GM18498 (cell line): ENCODE data around the gene ANKRD30B.
"Not testable (repeated sequence)": the region's sequence is repeated elsewhere in the genome, so short reads cannot be mapped to it uniquely, and the experiment has no call there.

Experiments
- ATAC-seq: cut with Tn5 transposase; IDR thresholded peaks from one replicate; pipeline ENCODE4 v1.9.1; 2021; ENCODE audit warnings: mild to moderate bottlenecking, moderate library complexity; ENCODE audit not compliant: unreplicated experiment

The ANKRD30B gene

GRCh38 chr18:14747513-14748474, at the start of gene ANKRD30B:
TSS of gene ANKRD30B (plus strand) at chr18:14748172. CDS start at chr18:14748420, 248 bp downstream.
- ATAC-seq, result no peak

- not testable (repeated sequence) for ATAC-seq
Observed at GRCh38 chr18:14701286-14702040, 46.5 kb upstream of the ANKRD30B start.

GRCh38 chr18:14709761-14710160, 38.2 kb upstream of the ANKRD30B start:
- ATAC-seq, result not testable (repeated sequence)

GRCh38 chr18:14721569-14721968, 26.4 kb upstream of the ANKRD30B start:
- not testable (repeated sequence) for ATAC-seq

GRCh38 chr18:14739056-14739455, 8.9 kb upstream of the ANKRD30B start:
- ATAC-seq, result not testable (repeated sequence)

- ATAC-seq, result no peak
Observed at GRCh38 chr18:14746897-14747296, 1.1 kb upstream of the ANKRD30B start.

GRCh38 chr18:14748496-14748895, 524 bp downstream of the ANKRD30B start:
- no peak for ATAC-seq

DNA sequence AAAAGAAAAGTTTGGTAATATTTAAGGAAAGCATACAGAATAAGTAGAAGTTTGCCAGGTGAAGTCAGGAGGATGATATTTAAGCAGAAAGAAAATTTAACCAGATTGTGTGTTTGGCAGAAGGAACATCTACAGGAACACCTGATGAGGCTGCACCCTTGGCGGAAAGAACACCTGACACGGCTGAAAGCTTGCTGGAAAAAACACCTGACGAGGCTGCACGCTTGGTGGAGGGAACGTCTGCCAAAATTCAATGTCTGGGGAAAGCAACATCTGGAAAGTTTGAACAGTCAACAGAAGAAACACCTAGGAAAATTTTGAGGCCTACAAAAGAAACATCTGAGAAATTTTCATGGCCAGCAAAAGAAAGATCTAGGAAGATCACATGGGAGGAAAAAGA, 15.6 kb downstream of the ANKRD30B start:
- ATAC-seq, result not testable (repeated sequence)

DNA sequence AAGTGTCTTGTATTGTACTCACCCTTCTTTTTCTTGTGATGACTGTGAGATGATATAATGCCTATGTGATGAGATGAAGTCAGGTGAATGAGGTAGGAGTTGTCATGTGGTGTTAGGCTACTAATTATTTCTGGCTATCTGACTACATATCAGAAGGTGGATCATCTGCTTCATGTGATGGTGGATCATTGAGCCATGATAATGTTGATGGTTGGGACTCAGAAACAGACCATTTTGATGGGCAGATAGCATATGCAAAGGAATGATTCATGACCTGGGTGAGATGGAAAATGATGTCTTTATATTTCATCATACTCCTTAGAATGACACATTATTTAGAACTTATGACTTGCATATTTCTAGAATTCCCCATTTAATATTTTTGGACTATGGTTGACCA, 19.5 kb downstream of the ANKRD30B start:
- ATAC-seq, result no peak

DNA sequence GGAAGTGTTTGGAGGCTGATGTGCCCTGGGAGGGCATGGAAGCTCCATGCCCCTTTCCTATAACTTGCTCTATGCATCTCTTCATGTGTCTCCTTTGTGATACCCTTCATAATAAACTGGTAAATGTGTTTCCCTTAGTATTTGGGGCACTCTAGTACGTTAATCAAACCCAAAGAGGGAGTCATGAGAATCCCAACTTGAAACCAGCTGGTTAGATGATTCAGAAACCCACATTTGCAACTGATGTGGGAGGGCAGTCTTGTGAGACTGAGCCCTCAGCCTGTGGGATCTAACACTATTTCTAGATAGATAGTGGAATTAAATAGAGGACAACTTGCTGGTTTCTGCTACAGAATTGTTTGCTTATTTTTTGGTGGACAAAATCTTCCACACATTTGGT, 20.3 kb downstream of the ANKRD30B start:
- no peak for ATAC-seq

GRCh38 chr18:14769381-14769780, 21.4 kb downstream of the ANKRD30B start:
- ATAC-seq, result no peak

DNA sequence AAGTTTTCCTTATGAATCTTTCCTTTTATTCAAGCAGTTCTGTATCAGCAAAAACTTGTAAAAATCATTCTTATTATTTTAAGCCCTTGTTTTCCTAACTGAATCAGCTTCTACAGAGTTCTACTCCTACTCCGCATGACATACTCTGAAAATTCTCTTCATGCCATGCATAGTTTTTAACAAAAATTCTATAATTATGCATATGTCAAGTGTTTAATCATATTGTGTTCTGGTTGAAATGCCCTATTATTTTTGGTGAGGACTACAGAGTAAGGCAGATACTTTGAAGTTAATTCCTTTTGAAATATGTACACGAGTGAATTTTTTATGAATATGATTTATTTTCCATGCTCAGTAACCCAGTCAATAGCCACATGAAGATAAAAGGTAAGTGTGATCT, 28.8 kb downstream of the ANKRD30B start:
- no peak for ATAC-seq

- ATAC-seq, result no peak
Observed at GRCh38 chr18:14781671-14782070, 33.7 kb downstream of the ANKRD30B start.

- ATAC-seq, result no peak
Observed at GRCh38 chr18:14784133-14784532, 36.2 kb downstream of the ANKRD30B start.

DNA sequence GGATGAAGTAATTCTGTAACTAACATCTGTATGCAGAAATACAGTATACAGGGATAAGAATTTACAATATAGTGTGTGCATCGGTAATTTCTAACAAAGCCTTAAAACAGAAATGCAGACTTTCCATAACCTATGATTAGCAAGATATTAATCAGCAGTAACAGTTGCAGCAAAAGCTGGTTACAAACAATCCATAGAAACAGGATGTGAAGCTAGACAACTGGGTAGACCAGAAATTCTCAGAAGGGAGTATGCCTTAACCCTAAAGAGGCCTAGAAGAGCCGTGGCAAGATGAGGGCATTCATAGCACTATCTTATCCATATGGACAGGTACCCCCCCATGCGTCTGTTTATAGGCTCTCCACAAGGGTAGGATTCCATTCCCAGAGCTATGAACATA, 48.9 kb downstream of the ANKRD30B start:
- not testable (repeated sequence) for ATAC-seq

DNA sequence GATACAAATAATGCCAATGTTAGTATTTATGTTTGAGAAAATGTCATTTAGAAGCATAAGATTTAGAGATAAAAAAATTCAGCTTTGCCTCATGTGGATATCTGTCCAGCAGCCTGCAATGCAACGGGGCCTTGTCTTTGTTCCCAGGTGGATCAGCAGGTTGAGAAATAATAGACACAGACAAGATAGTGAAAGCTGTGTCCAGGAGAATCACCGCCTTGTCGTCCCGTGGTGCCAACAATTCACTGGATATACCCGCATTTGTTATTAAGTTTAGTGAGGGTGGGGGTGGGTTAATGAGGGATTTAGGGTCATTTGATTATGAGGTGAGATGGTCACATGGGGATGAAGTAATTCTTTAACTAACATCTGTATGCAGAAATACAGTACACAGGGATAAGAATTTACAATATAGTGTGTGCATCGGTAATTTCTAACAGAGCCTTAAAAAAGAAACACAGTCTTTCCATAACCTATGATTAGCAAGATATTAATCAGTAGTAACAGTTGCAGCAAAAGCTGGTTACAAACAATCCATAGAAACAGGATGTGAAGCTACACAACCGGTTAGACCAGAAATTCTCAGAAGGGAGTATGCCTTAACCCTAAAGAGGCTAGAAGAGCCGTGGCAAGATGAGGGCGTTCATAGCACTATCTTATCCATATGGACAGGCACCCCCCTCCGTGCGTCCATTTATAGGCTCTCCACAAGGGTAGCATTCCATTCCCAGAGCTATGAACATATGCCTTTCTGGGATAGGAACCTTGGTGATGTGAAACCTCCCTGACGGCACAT, 50.2 kb downstream of the ANKRD30B start:
- ATAC-seq, result not testable (repeated sequence)

DNA sequence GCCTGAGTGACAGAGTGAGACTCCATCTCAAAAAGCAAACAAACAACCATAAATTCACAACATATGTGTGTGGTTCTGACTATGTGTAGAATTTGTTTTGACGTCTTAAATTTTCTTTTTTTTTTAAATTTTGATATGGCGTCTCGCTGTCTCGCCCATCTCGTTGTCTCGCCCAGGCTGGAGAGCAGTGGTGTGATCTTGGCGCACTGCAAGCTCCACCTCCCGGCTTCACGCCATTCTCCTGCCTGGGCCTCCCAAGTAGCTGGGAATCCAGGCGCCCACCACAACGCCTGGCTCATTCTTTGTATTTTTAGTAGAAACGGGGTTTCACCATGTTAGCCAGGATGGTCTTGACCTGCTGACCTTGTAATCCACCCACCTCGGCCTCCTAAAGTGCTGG, 63.1 kb downstream of the ANKRD30B start:
- not testable (repeated sequence) for ATAC-seq

DNA sequence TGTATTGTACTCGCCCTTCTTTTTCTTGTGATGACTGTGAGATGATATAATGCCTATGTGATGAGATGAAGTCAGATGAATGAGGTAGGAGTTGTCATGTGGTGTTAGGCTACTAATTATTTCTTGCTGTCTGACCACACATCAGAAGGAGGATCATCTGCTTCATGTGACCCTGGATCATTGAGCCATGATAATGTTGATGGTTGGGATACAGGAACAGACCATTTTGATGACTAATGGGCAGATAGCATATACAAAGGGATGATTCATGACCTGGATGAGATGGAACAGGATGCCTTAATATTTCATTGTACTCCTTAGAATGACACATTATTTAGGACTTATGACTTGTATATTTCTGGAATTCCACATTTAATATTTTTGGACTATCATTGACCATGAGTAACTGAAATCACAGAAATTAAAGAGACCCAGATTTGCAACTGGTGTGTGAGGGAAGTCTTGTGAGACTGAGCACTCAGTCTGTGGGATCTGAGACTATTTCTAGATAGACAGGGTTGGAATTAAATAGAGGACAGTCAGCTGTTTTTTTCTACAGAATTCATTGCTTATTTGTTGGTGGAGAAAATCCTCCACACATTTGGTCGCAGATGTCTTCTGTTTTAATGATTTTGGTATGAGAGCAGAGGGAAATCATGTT, 79.1 kb downstream of the ANKRD30B start:
- not testable (repeated sequence) for ATAC-seq

DNA sequence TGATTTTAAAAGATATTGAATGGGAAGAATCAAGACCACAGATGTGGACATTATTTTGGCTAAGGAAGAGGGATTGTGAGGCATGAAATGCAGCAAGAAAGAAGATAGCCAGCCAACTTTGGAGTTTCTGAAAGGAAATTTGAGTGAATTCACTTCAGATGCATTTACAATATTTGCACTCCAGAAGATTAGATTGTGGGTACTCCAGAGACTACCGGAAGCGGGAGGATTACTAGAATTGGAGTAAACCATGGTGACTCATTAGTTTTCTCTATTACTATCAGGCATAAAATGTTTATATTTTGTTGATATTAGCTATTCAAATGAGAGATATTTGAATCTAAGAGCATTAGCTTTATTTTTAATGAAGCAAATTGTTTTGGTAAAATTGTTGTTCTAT, 93.6 kb downstream of the ANKRD30B start:
- ATAC-seq, result not testable (repeated sequence)

- not testable (repeated sequence) for ATAC-seq
Observed at GRCh38 chr18:14851533-14851932, 103.6 kb downstream of the ANKRD30B start.
